MM.1S (cell line): ENCODE data around the gene NDUFS7.

ENCODE experiments used
- CTCF ChIP-seq: fragments of 300-600 bp; sonication (generic); IDR thresholded peaks from 2 replicates; pipeline ENCODE4 v1.5.1; 2016; ENCODE audit warnings: antibody characterized with exemption, low read length, mixed read lengths
- EZH2 ChIP-seq: fragments of 300-600 bp; sonication (generic); optimal IDR thresholded peaks from 2 replicates; pipeline ENCODE3; 2017; ENCODE audit warnings: low read depth, mild to moderate bottlenecking, antibody characterized with exemption, low read length, mixed read lengths
- EZH2phosphoT487 ChIP-seq: fragments of 300-600 bp; sonication (generic); IDR thresholded peaks from 2 replicates; pipeline ENCODE4 v1.6.1; 2018; ENCODE audit warnings: antibody characterized with exemption, low read length

GRCh38 chr19:1411255-1412191, 27.8 kb downstream of the NDUFS7 start:
- TF ChIP-seq CTCF (no peak), EZH2 (no peak), EZH2phosphoT487 (no peak)
